Progenitor cell of endocrine pancreas (in vitro differentiated cells): Measurements from ENCODE around the gene CBLL2. TPM values are rescaled to one million over a fixed set of nuclear protein-coding genes. Genes with fewer than 3 reads are reported as not detected.
"Not testable (repeated sequence)": the region's sequence is repeated elsewhere in the genome, so short reads cannot be mapped to it uniquely, and the experiment has no call there.

Source experiments
- DNase-seq: peaks from one replicate; pipeline ENCODE4 v3.0.0; 2021; ENCODE audit warnings: low spot score; ENCODE audit not compliant: unreplicated experiment
- H3K27ac Mint-ChIP-seq: 2 replicates; pipeline ENCODE4 v1.8.0; 2021; ENCODE audit warnings: mild to moderate bottlenecking, moderate library complexity, mixed read lengths
- H3K27me3 Mint-ChIP-seq: 2 replicates; pipeline ENCODE4 v1.8.0; 2021; ENCODE audit warnings: mixed read lengths
- H3K36me3 Mint-ChIP-seq: 2 replicates; pipeline ENCODE4 v1.8.0; 2022; ENCODE audit warnings: mixed read lengths; ENCODE audit not compliant: insufficient read depth
- H3K4me1 Mint-ChIP-seq: 2 replicates; pipeline ENCODE4 v1.8.0; 2021; ENCODE audit warnings: low read depth, mixed read lengths
- H3K4me3 Mint-ChIP-seq: 2 replicates; pipeline ENCODE4 v1.8.0; 2021; ENCODE audit warnings: low read depth, mild to moderate bottlenecking, moderate library complexity, mixed read lengths
- H3K9me3 Mint-ChIP-seq: 2 replicates; pipeline ENCODE4 v1.8.0; 2021; ENCODE audit warnings: low read depth, mixed read lengths
- CTCF ChIP-seq: fragments of 200-600 bp; sonication (generic); IDR thresholded peaks from one replicate; pipeline ENCODE4 v1.5.0; 2021; ENCODE audit warnings: antibody characterized with exemption, mild to moderate bottlenecking; ENCODE audit not compliant: unreplicated experiment
- total RNA-seq: library from RNA; stranded (reverse); gene quantifications from 2 replicates; pipeline ENCODE4 v1.2.1, GENCODE V29; 2021

The CBLL2 gene
- total RNA-seq, 1 donor from 2014 or later: not detected

- Mint-ChIP-seq H3K4me3 (no peak overlapping the region), H3K9me3 (peaks cover 17% of the 10 kb centered on the region), H3K4me1 (no peaks in the 10 kb centered on the region), H3K36me3 (no peaks in the 10 kb centered on the region), H3K27me3 (no peaks in the 10 kb centered on the region), H3K27ac (no peak overlapping the region)
- TF ChIP-seq CTCF: peak; percentile 32
- DNase-seq: no peak
Observed at GRCh38 chrX:22278375-22278774, 5.7 kb downstream of the CBLL2 start.

GRCh38 chrX:22289209-22289608, 16.5 kb downstream of the CBLL2 start:
- peaks cover 11% of the 10 kb centered on the region for H3K4me1 Mint-ChIP-seq

GRCh38 chrX:22296871-22297270, 24.2 kb downstream of the CBLL2 start:
- Mint-ChIP-seq H3K27ac (no peak overlapping the region), H3K36me3 (no peaks in the 10 kb centered on the region), H3K4me3 (no peak overlapping the region), H3K9me3 (peaks cover 3% of the 10 kb centered on the region), H3K4me1 (peaks cover 10% of the 10 kb centered on the region), H3K27me3 (no peaks in the 10 kb centered on the region)
- no peak for TF ChIP-seq CTCF
- no peak for DNase-seq

More at GRCh38 chrX:22289209-22289608, 16.5 kb downstream of the CBLL2 start:
- peaks cover 16% of the 10 kb centered on the region for H3K9me3 Mint-ChIP-seq
- DNase-seq, H3K27me3 Mint-ChIP-seq, H3K36me3 Mint-ChIP-seq, H3K27ac Mint-ChIP-seq, H3K4me3 Mint-ChIP-seq: not testable (repeated sequence)

- H3K4me3 Mint-ChIP-seq: no peak overlapping the region
- H3K27ac Mint-ChIP-seq: no peak overlapping the region
- no peak for TF ChIP-seq CTCF
- no peaks in the 10 kb centered on the region for H3K36me3 Mint-ChIP-seq
- H3K27me3 Mint-ChIP-seq: no peaks in the 10 kb centered on the region
- DNase-seq: no peak
- H3K9me3 Mint-ChIP-seq: no peaks in the 10 kb centered on the region
- H3K4me1 Mint-ChIP-seq: peaks cover 6% of the 10 kb centered on the region
Observed at GRCh38 chrX:22300130-22300529, 27.4 kb downstream of the CBLL2 start.

GRCh38 chrX:22310779-22311178, 38.1 kb downstream of the CBLL2 start:
- no peaks in the 10 kb centered on the region for H3K27me3 Mint-ChIP-seq
- peaks cover 3% of the 10 kb centered on the region for H3K9me3 Mint-ChIP-seq
- no peak overlapping the region for H3K27ac Mint-ChIP-seq
- H3K4me3 Mint-ChIP-seq: no peak overlapping the region
- TF ChIP-seq CTCF: no peak
- H3K4me1 Mint-ChIP-seq: no peaks in the 10 kb centered on the region
- H3K36me3 Mint-ChIP-seq: no peaks in the 10 kb centered on the region
- DNase-seq: no peak

- no peak for DNase-seq
- H3K4me3 Mint-ChIP-seq: no peak overlapping the region
- no peaks in the 10 kb centered on the region for H3K27me3 Mint-ChIP-seq
- H3K36me3 Mint-ChIP-seq: no peaks in the 10 kb centered on the region
- H3K4me1 Mint-ChIP-seq: no peaks in the 10 kb centered on the region
- H3K27ac Mint-ChIP-seq: no peak overlapping the region
- peaks cover 3% of the 10 kb centered on the region for H3K9me3 Mint-ChIP-seq
- TF ChIP-seq CTCF: no peak
Observed at GRCh38 chrX:22313766-22314165, 41.1 kb downstream of the CBLL2 start.
